IPS-NIHi7 (cell line): ENCODE results near the gene FGF7.
"Not testable (repeated sequence)": the region's sequence is repeated elsewhere in the genome, so short reads cannot be mapped to it uniquely, and the experiment has no call there.

Source experiments
- DNase-seq: peaks from one replicate; pipeline ENCODE4 v3.0.0; 2012; ENCODE audit warnings: mixed read lengths; ENCODE audit errors: extremely low spot score

FGF7 gene

DNA sequence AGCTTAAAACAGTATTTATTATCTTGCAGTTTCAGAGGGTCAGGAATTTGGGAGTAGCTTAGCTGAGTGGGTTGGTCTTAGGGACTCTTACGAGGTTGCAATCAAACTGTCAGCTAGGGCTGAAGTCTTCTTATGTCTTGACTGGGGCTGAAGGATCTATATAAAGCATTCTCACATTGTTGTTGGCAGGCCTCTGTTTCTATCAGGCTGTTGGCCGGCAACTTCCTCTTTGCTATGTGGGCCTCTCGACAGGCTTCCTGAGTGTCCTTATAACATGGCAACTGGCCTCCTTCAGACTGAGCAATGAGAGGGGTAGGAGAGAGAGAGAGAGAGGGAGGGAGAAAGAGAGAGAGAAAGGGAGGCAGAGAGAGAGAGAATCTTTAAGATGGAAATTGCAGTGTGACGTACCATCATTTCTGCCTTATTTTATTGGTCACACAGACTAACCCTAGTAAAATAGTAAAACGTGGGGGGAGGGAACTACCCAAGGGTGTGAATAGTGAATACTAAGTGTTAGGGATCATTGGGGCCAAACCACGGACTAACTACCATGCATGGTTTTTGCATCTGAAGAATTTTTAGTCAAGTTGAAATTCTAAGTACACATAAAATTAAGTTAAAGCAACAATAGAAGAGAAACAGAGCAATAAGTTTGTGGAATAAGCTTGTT, 16.1 kb downstream of the FGF7 start:
- no peak for DNase-seq

DNA sequence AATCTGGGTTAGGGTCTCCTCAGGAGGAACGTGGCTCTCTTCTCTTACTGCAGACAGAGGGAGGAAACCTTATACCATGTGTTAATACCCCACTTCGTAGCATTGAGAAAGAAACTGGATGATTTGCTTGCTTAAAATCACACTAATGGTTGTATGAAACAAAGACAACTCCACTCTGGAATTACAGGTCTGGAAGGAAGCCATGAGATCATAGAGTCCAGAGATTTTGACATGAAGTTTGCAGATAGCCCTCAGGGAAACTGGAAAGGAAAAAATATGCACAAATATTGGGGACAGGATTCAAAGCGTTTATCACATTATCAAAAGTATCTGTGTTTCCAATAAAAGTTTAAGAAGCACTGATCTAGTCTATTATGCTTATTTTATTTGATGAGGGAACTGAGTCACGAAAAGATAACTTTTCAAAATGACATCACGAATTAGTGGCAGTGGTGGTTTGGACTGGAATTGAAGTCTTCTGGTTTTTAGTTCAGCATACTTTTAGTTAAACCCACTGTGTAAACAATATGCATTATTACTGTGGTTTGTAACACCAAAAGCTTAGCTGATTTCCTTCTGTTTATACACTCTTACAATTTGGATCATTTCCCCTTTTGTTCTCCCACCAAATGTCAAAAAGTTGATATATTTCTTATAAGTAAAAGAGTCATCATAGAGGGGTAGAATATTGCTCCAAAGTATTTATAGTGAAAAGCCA, 16.8 kb downstream of the FGF7 start:
- DNase-seq: no peak

DNA sequence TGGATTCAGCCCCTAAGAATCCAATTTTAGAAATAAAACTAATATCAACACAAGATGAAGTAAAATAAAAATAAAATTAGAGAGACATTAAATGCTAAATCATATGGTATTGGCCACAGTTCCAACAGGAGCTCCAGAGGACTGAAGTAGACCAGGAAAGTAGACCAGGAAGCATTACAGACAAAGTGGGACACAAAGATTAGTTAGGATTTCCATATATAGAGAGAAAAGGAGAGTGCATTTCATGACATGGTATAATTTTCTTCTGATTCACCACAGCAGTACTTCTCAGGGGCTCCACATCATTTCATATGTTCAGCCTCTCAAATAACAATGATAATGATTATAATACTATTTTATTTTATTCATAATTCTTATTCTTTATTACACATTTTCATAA, 18.3 kb downstream of the FGF7 start:
- DNase-seq: no peak

DNA sequence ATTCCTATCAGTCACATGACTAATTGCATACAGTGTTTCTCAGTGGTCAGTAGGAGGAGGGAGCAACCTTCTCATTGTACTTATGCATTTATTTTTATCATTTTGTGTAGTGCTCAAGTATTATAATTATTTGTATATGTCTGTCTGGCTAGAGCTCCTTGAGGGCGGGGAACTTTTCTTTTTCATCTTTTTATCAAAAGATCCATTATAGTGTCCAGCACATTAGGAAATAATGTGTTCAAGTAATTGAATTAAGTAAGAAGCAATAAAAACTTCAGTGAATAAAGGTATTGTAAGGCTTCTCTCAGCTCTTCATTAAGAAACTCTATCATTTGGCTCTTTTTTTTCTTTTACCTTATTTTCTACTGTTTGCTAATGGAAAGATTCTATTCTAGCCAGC, 18.8 kb downstream of the FGF7 start:
- DNase-seq: no peak

DNA sequence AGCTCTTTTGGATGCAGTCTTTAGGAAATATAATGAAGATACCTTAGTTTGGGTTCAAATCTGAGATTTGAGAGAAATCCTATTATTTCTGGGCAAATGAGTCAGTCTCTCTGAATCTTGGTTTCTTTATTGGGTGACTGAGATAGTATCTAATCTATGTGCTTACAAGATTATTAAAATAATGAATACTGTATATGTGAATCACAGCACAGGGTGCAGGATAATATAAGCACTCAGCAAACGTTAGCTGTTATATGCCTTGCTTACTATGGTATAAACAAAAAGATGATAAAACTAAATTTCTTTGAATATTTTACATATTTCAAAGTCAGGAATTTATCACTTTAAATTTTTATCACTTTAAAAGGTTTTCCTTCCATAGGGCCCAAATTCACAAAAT, 29.6 kb downstream of the FGF7 start:
- no peak for DNase-seq

DNA sequence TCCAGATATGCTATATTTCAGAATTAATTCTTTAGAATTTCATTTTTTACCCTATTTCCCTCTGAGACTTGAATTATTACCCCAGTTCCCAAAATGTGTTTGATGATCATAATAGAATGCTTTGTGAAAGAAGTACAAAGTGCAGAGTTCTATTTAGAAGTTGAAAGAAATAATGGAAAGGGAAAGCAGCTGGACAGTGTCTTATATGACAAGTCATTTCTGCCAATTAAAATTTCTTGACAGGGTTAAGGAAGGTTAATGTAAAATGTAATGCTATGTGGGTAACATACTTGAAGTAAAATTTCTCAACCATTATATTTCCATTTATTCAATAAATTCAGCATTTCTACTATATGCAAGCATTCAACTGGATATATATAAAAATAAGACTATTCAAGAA, 33.1 kb downstream of the FGF7 start:
- DNase-seq: no peak

DNA sequence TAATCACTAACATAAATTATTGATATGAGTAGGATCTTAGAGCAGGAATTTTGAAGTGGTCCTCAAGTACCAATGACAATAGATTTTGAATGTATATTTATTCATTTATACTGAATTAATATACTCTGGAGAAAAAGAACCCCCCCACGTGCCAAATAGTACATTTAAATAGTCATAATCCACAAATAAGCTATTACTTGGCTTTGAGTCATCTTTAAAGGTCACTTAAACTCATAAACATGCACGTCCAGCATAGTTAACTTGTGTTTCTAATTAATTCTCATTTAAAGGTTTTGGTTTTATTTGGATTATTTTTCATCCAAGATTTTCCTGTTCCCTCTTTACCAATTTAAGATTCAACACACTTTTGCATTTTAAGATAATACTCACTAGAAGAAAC, 35.1 kb downstream of the FGF7 start:
- DNase-seq: no peak

DNA sequence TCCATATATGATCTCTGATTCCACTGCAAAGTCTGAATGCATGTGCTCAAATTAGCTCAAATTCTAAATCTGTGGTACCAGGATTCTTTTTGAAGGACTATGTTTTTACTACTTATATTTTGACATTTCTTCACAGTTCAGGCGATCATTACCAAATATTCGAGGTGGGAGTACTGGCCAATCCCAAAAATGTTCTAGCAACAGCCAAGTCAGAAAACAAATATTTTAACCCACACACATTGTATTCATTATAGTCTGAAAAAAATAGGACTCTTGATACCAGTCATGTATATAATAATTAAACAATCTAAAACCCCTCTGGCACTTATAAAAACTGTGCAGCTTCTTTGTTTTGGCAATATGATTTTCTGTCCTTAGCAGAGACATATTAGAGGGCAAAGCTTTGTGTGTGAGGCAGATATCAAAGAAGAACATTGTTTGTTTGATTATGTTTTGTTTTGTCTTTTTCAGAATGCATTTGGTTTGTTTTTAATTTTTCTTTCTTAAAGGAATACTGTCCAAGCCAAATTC, 37.4 kb downstream of the FGF7 start:
- no peak for DNase-seq

DNA sequence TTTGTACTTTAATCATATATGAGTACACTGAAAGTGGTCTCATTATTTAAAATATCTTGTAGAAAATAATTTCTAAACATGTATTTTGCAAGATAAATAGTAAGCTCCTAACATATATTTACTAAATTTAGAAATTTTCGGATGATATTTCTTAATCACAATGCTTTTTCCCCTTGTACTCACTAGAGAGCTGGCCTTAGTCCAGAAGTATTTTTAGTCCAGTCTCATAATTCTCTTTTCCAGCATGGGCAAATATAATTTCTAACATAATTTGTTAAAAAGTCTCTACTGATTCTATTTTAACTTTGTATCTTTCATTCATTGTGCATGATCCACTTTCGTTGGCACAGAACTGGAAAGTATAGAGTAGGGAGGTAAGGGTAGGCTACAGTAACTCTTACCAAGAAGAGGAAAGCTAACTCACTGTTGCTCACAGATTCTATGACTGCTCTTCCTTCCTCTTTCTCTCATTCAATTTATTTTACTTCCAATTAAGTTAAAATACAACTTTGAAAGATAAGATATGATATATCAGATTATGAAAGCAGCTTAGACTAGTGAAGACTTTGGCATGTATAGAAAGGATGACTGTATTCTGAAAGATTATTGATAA, 39.3 kb downstream of the FGF7 start:
- no peak for DNase-seq

DNA sequence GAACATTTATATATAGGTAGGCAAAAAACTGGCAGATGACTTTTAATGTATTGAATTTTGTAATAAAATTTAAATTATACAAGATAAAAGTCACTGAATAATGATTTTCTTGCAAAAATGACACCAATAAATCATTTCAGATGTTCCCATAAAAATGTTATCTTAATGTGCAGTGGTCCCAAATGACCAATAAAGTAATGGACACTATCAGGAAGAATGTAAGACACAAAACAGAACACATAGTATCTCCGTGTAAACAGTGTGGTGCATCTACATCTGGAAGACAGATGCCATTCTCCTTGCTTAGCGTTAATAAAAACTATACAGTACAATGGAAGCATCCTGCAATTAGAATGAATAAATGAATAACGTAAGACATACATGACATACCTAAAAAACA, 41.5 kb downstream of the FGF7 start:
- DNase-seq: no peak

DNA sequence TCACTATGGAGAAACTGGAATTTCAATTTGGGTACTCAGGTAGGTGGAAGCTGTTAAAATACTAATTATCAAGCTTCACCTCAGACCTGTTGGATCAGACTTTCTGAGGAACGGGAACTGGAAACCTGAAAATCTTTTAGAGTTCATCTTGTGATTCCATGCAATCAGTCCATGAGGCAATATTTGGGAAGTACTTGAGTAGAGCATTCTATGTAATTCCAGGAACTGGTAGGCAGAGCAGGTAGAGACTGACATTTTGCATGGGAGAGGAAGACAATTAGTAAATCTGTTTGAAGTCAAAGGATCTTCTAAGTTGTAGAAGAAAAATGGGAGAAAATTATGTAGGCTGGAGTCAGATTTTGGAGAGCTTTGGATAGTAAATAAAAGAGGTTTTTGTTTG, 43.1 kb downstream of the FGF7 start:
- DNase-seq: no peak

DNA sequence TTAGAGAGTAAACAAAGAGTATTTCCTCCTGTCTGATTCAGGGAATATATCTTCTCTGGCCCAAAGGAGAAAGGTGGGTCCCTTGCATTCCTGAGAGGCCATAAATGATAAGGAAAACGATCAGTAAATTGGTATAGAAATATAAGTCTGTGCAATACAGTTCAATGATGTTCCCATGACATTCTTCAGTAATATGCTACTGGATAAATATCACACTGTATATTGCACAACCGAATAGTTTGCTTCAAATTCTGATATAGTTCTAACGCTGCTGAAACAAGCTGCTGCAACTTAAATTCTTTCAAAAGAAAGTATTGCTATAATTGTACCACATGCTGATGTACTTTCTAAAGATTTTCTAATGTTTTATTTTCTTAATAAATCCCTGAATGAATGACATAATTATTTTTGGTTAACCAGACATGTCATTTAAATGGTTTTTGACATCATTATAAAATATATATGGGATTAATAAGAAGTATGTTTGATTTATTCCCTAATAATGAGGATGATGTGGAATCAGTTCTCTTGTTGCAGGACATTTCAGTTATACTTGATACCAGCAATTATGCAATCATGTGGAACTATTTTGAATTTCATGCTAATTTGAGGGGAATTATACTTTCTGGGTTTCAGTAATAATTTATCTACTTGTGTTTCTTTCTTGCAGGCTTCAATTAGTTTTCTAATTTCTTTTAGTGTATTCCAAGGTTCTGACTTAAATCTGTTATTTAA, 44.9 kb downstream of the FGF7 start:
- no peak for DNase-seq

DNA sequence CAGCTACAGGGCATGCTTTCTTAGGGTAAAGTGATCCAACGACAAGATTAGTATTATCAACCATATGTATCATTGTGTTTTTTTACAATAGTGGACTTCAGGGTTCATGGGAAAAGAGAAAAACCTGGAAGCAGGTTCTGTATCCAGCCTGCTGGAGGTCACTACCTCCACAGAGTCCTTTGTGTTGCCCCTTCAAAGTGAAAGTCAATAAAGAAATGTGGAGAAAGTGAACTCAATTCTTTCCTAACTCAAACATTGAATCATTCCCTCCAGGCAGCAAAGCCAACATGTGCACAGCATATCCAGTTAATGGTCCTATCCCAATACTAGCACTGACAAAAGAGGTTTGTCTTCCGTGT, 45.4 kb downstream of the FGF7 start:
- no peak for DNase-seq

DNA sequence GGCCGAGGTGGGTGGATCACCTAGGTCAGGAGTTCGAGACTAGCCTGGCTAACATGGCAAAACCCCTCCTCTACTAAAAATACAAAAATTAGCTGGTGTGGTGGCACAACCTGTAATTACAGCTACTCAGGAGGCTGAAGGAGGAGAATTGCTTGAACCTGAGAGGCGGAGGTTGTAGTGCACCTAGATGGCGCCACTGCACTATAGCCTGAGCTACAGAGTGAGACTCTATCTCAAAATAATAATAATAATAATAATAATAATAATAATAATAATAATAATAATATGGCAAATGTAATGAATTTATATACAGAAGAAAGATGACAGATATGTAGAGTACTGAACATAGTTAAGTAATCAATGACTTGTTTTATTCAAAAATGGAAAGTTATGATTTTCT, 48.2 kb downstream of the FGF7 start:
- not testable (repeated sequence) for DNase-seq

DNA sequence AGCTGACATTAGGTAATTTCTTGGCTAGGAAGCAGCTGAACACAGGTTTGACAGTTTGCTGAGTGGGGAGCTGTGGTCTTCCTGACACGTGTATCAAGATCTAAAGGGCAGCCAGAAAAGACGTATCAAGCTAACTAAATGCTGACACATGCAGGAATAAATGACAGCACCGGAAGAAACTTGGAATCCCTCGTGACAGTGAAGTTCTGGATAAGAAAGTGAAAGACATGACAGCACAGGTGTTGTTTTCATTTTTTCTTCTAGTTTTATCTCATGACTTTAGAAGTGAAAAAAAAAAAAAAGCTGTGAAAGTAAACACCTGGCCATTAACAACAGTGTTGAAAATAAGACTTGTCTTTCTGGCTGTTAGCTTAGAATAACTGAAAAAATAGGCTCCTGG, 48.7 kb downstream of the FGF7 start:
- no peak for DNase-seq

DNA sequence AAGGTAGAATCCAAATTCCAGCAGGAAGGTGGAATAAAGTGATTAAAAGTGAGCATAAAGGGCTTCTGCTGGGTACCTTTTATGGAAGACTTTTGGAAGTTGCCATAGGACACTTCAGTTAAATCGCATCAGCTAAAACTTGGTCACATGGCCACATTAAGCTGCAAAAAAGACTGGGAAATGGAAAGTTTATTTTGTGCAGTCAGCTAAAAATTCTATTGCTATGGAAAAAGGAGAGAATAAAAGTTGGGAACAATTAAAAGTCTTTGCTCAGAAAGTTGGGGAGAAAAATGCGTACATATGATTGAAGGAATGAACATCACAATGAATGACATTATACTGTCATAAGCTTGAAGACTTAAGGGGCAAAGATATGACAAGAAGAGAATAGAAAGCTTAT, 49.3 kb downstream of the FGF7 start:
- no peak for DNase-seq

DNA sequence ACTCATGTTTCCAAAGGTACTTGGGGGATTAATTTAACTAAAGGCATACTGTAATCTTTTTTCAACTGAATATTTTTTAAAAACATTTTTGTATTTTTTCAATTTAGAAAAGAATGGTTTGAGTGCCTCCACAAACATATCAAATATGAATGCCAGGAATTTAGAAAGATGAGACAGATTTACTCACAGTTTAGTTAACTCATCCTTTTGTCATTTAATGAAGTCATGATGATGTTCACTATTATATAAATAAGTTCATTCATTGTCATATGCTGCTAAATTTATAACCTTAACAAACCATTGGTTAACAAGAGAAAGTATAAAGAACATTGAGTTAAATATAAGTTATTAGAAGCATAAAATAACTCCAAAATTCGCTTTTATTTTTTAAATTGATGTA, 50.0 kb downstream of the FGF7 start:
- DNase-seq: no peak

DNA sequence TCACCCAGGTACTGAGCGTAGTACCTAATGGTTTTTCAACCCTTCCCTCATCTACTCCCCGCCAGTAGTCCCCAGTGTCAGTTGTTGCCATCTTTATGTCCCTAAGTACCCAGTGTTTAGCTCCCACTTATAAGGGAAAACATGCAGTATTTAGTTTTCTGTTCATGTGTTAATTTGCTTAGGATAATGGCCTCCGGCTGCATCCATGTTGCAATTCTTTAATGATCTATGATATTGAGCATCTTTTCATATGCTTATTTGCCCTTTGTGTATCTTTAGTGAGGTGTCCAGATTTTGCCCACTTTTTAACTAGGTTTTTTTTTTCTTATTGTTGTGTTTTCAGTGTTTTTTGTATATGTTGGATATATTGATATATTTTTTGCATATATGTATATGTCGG, 55.0 kb downstream of the FGF7 start:
- not testable (repeated sequence) for DNase-seq

DNA sequence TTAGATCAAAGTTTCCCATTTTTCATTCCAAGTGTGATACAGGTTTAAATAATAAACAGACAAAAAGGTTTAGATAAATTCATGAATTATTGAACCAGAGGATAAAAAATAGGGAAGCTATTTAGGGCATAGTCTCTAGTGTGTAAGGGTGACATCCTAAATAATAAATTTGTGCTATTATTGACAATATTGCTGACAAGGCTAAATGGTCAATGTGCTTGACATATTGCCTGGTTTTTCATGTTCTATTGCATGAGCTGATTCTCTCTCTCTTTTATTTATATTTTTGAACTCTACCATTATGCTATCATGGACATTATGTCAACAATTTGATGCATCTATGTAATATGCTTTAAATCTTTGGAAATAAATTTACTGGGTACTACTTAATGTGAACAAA, 55.9 kb downstream of the FGF7 start:
- not testable (repeated sequence) for DNase-seq

DNA sequence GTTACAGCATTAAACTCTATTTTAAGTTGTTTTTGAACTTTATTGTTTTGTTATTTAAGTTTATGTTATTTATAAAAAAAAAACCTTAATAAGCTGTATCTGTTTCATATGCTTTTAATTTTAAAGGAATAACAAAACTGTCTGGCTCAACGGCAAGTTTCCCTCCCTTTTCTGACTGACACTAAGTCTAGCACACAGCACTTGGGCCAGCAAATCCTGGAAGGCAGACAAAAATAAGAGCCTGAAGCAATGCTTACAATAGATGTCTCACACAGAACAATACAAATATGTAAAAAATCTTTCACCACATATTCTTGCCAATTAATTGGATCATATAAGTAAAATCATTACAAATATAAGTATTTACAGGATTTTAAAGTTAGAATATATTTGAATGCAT, 62.4 kb downstream of the FGF7 start:
- not testable (repeated sequence) for DNase-seq

DNA sequence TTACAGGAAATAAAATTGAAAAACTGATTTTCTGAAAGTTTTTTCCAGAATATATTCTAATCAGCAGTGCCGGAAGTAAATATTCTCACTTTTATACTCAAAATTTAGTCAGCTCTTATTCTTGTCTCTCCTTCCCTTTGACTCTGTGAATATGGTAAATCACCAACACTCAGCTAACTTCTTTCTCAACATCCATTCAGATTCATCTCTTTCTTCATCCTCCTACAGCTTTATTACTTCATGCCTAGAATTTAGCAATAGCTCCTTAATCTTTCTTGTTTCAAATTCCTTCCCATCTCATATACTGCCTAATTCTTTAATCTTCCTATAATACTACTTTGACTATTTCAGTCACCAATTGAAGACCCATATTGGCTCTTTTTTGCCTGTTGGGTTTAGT, 67.9 kb downstream of the FGF7 start:
- no peak for DNase-seq

DNA sequence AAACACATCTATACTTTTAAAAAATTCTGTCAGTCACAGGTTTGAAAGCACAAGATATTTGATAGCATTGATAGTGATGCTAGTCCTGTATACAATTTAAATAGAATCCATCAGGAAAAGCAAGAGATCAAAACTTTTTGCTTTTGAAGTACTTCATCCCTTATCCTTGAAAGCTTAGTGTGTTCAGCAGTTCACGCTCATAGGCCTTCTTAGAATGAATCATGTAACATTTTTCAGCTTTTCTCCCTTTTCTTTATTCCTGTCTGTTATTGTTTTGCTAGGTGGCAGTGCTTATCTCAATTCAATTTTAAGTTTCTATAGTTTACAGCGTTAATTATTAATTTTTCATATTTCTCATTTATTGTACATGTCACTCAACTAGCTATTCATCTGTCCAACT, 69.1 kb downstream of the FGF7 start:
- no peak for DNase-seq

DNA sequence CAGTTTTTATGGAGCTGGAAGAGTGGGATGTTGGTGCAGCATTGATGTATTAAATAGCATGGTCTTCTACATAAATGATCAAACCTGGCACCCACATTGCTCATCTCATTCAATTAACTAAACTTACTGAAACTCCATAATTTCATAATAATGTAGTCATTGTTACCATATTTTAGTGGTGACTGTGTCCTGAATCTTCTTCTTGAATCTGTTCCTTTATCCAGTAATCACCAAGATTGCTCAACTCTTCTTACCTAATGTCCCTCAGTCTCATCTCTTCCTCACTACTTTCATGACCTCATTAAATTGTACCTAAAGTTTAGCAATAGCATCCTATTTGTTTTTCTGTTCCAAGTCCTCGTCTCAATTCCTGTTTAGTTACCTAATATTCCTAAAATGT, 69.8 kb downstream of the FGF7 start:
- DNase-seq: no peak
